HEK293 (cell line): Measurements from ENCODE around the gene MBNL2.

Source experiments
- CTCF ChIA-PET: fragments of 350-600 bp; formaldehyde crosslinking; extraction: SDS; loops from one replicate; lab custom pipeline; 2021; ENCODE audit warnings: antibody characterized with exemption; lab: Yijun Ruan, JAX
- POLR2A ChIA-PET: fragments of 300-600 bp; formaldehyde crosslinking; extraction: SDS; loops from one replicate; lab custom pipeline; 2020; ENCODE audit warnings: antibody characterized with exemption, inconsistent platforms; lab: Yijun Ruan, JAX
- H3K27ac ChIP-seq: fragments of 200-500 bp; sonication (Bioruptor generic); 2 replicates; pipeline ENCODE4 v1.5.1; 2014; ENCODE audit warnings: low read depth, low read length, control low read depth, inconsistent platforms; ENCODE audit errors: extremely low read depth
- H3K36me3 ChIP-seq, 2 experiments: fragments of 200-500 bp in 1 of 2; sonication (Bioruptor generic) in 1 of 2; 1 replicate in 1 of 2; 2 replicates in 1 of 2; pipeline ENCODE4 v1.5.1; 2014 to 2017; ENCODE audit warnings: inconsistent platforms in 2 of 2, low read length in 2 of 2; ENCODE audit not compliant: control insufficient read depth in 2 of 2, insufficient read depth in 1 of 2
- H3K4me1 ChIP-seq: fragments of 200-500 bp; sonication (Bioruptor generic); 2 replicates; pipeline ENCODE4 v1.5.1; 2014; ENCODE audit warnings: mild to moderate bottlenecking, low read length, inconsistent platforms; ENCODE audit not compliant: control insufficient read depth, insufficient read depth
- H3K4me3 ChIP-seq: 2 replicates; pipeline ENCODE4 v1.5.1; 2011; ENCODE audit warnings: low read depth, mild to moderate bottlenecking, control low read depth, low read length, moderate library complexity
- H3K9me3 ChIP-seq: fragments of 200-500 bp; sonication (Bioruptor generic); 2 replicates; pipeline ENCODE4 v1.5.1; 2014; ENCODE audit warnings: low read depth, low read length, inconsistent platforms; ENCODE audit not compliant: control insufficient read depth, insufficient read depth
- ATF2 ChIP-seq: fragments of 450-650 bp; formaldehyde crosslinking; IDR thresholded peaks from 2 replicates; pipeline ENCODE4 v1.5.1; 2016; ENCODE audit warnings: missing biosample characterization, missing genetic modification characterization, low read depth
- BCL11B ChIP-seq: fragments of 450-650 bp; formaldehyde crosslinking; IDR thresholded peaks from 2 replicates; pipeline ENCODE4 v1.5.1; 2016; ENCODE audit warnings: low read depth, missing biosample characterization, missing genetic modification characterization
- EGR2 ChIP-seq: fragments of 450-650 bp; formaldehyde crosslinking; IDR thresholded peaks from 2 replicates; pipeline ENCODE4 v1.5.1; 2016; ENCODE audit warnings: low read depth, missing biosample characterization, missing genetic modification characterization
- FEZF1 ChIP-seq: fragments of 450-650 bp; formaldehyde crosslinking; IDR thresholded peaks from 2 replicates; pipeline ENCODE4 v1.5.1; 2016; ENCODE audit warnings: missing biosample characterization, missing genetic modification characterization
- HOXA7 ChIP-seq: sonication (generic); formaldehyde crosslinking; IDR thresholded peaks from 2 replicates; pipeline ENCODE4 v1.8.1; 2022; ENCODE audit warnings: missing genetic modification reagents, borderline replicate concordance
- KLF10 ChIP-seq: fragments of 450-650 bp; IDR thresholded peaks from 2 replicates; pipeline ENCODE4 v1.5.1; 2018; ENCODE audit warnings: missing biosample characterization, mild to moderate bottlenecking, missing genetic modification characterization
- MEIS1 ChIP-seq: sonication (generic); formaldehyde crosslinking; IDR thresholded peaks from 2 replicates; pipeline ENCODE4 v1.8.1; 2022; ENCODE audit warnings: missing genetic modification reagents, mild to moderate bottlenecking, borderline replicate concordance
- PRDM10 ChIP-seq: fragments of 450-650 bp; formaldehyde crosslinking; IDR thresholded peaks from 2 replicates; pipeline ENCODE4 v1.5.1; 2016; ENCODE audit warnings: missing biosample characterization, missing genetic modification characterization
- ZBTB17 ChIP-seq: fragments of 450-650 bp; formaldehyde crosslinking; IDR thresholded peaks from 2 replicates; pipeline ENCODE4 v1.5.1; 2016; ENCODE audit warnings: missing biosample characterization, missing genetic modification characterization
- ZBTB20 ChIP-seq: fragments of 450-650 bp; formaldehyde crosslinking; IDR thresholded peaks from 2 replicates; pipeline ENCODE4 v1.5.1; 2016; ENCODE audit warnings: missing biosample characterization, missing genetic modification characterization
- ZFHX2 ChIP-seq: fragments of 450-650 bp; formaldehyde crosslinking; conservative IDR thresholded peaks from 2 replicates; pipeline ENCODE4 v1.5.1; 2016; ENCODE audit warnings: missing biosample characterization, missing genetic modification characterization
- ZNF155 ChIP-seq: fragments of 450-650 bp; formaldehyde crosslinking; IDR thresholded peaks from 2 replicates; pipeline ENCODE4 v1.5.1; 2016; ENCODE audit warnings: missing biosample characterization, missing genetic modification characterization
- ZNF175 ChIP-seq: fragments of 450-650 bp; formaldehyde crosslinking; IDR thresholded peaks from 2 replicates; pipeline ENCODE4 v1.5.1; 2016; ENCODE audit warnings: missing biosample characterization, missing genetic modification characterization
- ZNF23 ChIP-seq: fragments of 450-650 bp; formaldehyde crosslinking; IDR thresholded peaks from 2 replicates; pipeline ENCODE4 v1.5.1; 2016; ENCODE audit warnings: missing biosample characterization, missing genetic modification characterization, borderline replicate concordance
- ZNF266 ChIP-seq: fragments of 450-650 bp; formaldehyde crosslinking; IDR thresholded peaks from 2 replicates; pipeline ENCODE4 v1.5.1; 2016; ENCODE audit warnings: missing biosample characterization, missing genetic modification characterization, low read depth
- ZNF513 ChIP-seq: fragments of 450-650 bp; IDR thresholded peaks from 2 replicates; pipeline ENCODE4 v1.5.1; 2018; ENCODE audit warnings: missing biosample characterization, missing genetic modification characterization
- ZNF555 ChIP-seq: fragments of 450-650 bp; formaldehyde crosslinking; conservative IDR thresholded peaks from 2 replicates; pipeline ENCODE4 v1.5.1; 2017; ENCODE audit warnings: missing biosample characterization, mild to moderate bottlenecking, missing genetic modification characterization, inconsistent platforms
- ZNF561 ChIP-seq: fragments of 450-650 bp; IDR thresholded peaks from 2 replicates; pipeline ENCODE4 v1.5.1; 2018; ENCODE audit warnings: missing biosample characterization, missing genetic modification characterization, borderline replicate concordance
- ZNF623 ChIP-seq: fragments of 450-650 bp; formaldehyde crosslinking; IDR thresholded peaks from 2 replicates; pipeline ENCODE4 v1.5.1; 2016; ENCODE audit warnings: missing biosample characterization, missing genetic modification characterization
- ZNF837 ChIP-seq: fragments of 450-650 bp; formaldehyde crosslinking; IDR thresholded peaks from 2 replicates; pipeline ENCODE4 v1.5.1; 2016; ENCODE audit warnings: missing biosample characterization, missing genetic modification characterization

The MBNL2 gene

GRCh38 chr13:97307118-97307881, 85.2 kb downstream of the MBNL2 start:
- H3K9me3 ChIP-seq, result no peaks in the 10 kb centered on the region
- no peaks in the 10 kb centered on the region for H3K4me1 ChIP-seq
- no peak for TF ChIP-seq ZNF266 (tag by site-specific recombination)
- TF ChIP-seq ZBTB17 (tag by site-specific recombination), result peak; percentile 62; the same call in 1 of the 2 replicates
- TF ChIP-seq ZNF561 (tag by site-specific recombination), result no peak
- no peak for TF ChIP-seq ZNF513 (tag by site-specific recombination)
- H3K4me3 ChIP-seq, result no peak overlapping the region
- no peak overlapping the region for H3K27ac ChIP-seq
- no peaks in the 10 kb centered on the region for H3K36me3 ChIP-seq
- ChIA-PET CTCF (no interaction called here), POLR2A (interaction anchor here (0.9 kb wide), 1 partner anchor 85 kb away, joined by 6 read pairs; the partner anchor contains the start of gene MBNL2)

GRCh38 chr13:97307882-97308624, 85.9 kb downstream of the MBNL2 start:
- POLR2A ChIA-PET, result interaction anchor here (0.6 to 1.0 kb wide), 3 partner anchors 10 to 86 kb away, joined by 3 to 6 read pairs (median 4); partner anchors contain the start of gene MBNL2
- TF ChIP-seq HOXA7 (CRISPR knock-in tag) (no peak), MEIS1 (peak; percentile 76; the same call in 1 of the 2 replicates), ATF2 (no peak), KLF10 (no peak), FEZF1 (tag by site-specific recombination) (no peak)
- Histone ChIP-seq H3K4me1 (no peaks in the 10 kb centered on the region), H3K4me3 (no peak overlapping the region), H3K36me3 (no peaks in the 10 kb centered on the region), H3K9me3 (no peaks in the 10 kb centered on the region), H3K27ac (no peak overlapping the region)
- CTCF ChIA-PET, result no interaction called here

GRCh38 chr13:97308735-97309429, 86.7 kb downstream of the MBNL2 start:
- ChIA-PET POLR2A (interaction anchor here (0.6 to 1.0 kb wide), 2 partner anchors 11 to 60 kb away, joined by 3 to 4 read pairs; no protein-coding TSS in a partner anchor), CTCF (no interaction called here)
- Histone ChIP-seq H3K9me3 (no peaks in the 10 kb centered on the region), H3K4me3 (no peak overlapping the region), H3K27ac (no peak overlapping the region), H3K36me3 (no peaks in the 10 kb centered on the region), H3K4me1 (no peaks in the 10 kb centered on the region)
- TF ChIP-seq ZNF23, result no peak
- TF ChIP-seq ATF2, result peak; percentile 25; the same call in 1 of the 2 replicates
- TF ChIP-seq BCL11B (tag by site-specific recombination), result no peak
- no peak for TF ChIP-seq ZBTB20 (tag by site-specific recombination)
- TF ChIP-seq PRDM10, result peak; percentile 62
- TF ChIP-seq ZNF623, result no peak
- 0 out of 2 replicates have a peak, but pooled peaks have one; percentile 14 for TF ChIP-seq EGR2 (tag by site-specific recombination)
- no peak for TF ChIP-seq ZNF175 (tag by site-specific recombination)
- peak; percentile 64; the same call in 1 of the 2 replicates for TF ChIP-seq ZFHX2 (tag by site-specific recombination)
- TF ChIP-seq ZNF837 (tag by site-specific recombination), result no peak
- no peak for TF ChIP-seq ZNF555
- no peak for TF ChIP-seq ZNF155 (tag by site-specific recombination)
